22Rv1 (cell line): ENCODE measurements around the gene ZNF107.
"Not testable (repeated sequence)": the region's sequence is repeated elsewhere in the genome, so short reads cannot be mapped to it uniquely, and the experiment has no call there.

ENCODE experiments used
- CTCF ChIP-seq: fragments of 450-650 bp; IDR thresholded peaks from 2 replicates; pipeline ENCODE4 v1.5.1; 2017; ENCODE audit warnings: mild to moderate bottlenecking
- ZFX ChIP-seq: fragments of 450-650 bp; IDR thresholded peaks from 2 replicates; pipeline ENCODE4 v1.6.1; 2017; ENCODE audit warnings: antibody characterized with exemption, borderline replicate concordance

DNA sequence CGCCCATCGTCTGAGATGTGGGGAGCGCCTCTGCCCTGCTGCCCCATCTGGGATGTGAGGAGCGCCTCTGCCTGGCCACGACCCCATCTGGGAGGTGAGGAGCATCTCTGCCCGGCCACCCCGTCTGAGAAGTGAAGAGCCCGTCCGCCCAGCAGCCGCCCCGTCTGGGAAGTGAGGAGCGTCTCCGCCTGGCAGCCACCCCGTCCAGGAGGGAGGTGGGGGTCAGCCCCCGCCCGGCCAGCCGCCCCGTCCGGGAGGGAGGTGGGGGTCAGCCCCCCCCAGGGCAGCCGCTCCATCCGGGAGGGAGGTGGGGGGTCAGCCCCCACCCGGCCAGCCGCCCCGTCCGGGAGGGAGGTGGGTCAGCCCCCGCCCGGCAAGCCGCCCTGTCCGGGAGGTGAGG is 52.0 kb downstream of the ZNF107 start:
- not testable (repeated sequence) for TF ChIP-seq CTCF, ZFX
